Transverse colon (tissue), 4 donors: ENCODE data around the gene ZBTB46.

Source experiments
- EP300 ChIP-seq: sonication (generic); formaldehyde crosslinking; IDR thresholded peaks from one replicate; pipeline ENCODE4 v1.6.1; 2017; ENCODE audit warnings: antibody characterized with exemption, low read depth
- POLR2A ChIP-seq: fragments of 450-650 bp; IDR thresholded peaks from one replicate; pipeline ENCODE4 v1.6.1; 2016; ENCODE audit warnings: antibody characterized with exemption, mild to moderate bottlenecking, moderate library complexity
- POLR2AphosphoS5 ChIP-seq, 3 donors: sonication (generic); formaldehyde crosslinking; IDR thresholded peaks; one replicate each; pipeline ENCODE4 v1.6.1; 2016; ENCODE audit warnings: antibody characterized with exemption in 3 of 3
- TF ChIP-seq, protein P1 (sequence below), 5 experiments: fragments of 200-600 bp in 3 of 5; fragments of 450-650 bp in 2 of 5; sonication (generic) in 3 of 5; IDR thresholded peaks; 1 replicate in 2 of 5; 2 replicates in 3 of 5; pipeline ENCODE4 v1.5.1; 2016 to 2017; ENCODE audit warnings: antibody characterized with exemption in 5 of 5, inconsistent platforms in 3 of 5, mild to moderate bottlenecking in 2 of 5, moderate library complexity in 1 of 5

DNA sequence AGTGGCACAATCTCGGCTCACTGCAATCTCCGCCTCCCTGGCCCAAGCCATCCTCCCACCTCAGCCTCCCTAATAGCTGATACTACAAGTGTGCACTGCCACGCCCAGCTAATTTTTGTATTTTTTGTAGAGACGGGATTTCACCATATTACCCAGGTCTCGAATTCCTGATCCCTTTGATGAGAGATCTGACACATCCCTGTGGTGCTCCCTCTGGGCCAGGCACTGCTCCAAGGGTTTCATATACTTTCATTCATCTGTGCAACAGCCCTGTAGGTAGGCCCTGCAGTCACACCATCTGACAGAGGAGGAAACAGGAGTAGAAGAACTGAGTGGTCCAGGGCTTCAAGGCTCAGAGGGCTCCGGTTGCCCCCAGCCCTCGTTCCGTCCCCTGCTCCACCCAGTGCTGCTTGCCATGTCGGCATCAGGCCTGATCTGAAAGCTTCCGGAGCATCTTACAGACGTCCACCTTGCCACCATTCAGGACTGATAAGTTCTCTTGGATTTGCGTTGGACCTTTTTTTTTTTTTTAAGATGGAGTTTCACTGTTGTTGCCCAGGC is 119.9 kb downstream of the ZBTB46 start:
- TF ChIP-seq, protein P1, sequence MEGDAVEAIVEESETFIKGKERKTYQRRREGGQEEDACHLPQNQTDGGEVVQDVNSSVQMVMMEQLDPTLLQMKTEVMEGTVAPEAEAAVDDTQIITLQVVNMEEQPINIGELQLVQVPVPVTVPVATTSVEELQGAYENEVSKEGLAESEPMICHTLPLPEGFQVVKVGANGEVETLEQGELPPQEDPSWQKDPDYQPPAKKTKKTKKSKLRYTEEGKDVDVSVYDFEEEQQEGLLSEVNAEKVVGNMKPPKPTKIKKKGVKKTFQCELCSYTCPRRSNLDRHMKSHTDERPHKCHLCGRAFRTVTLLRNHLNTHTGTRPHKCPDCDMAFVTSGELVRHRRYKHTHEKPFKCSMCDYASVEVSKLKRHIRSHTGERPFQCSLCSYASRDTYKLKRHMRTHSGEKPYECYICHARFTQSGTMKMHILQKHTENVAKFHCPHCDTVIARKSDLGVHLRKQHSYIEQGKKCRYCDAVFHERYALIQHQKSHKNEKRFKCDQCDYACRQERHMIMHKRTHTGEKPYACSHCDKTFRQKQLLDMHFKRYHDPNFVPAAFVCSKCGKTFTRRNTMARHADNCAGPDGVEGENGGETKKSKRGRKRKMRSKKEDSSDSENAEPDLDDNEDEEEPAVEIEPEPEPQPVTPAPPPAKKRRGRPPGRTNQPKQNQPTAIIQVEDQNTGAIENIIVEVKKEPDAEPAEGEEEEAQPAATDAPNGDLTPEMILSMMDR (IDR thresholded peaks at IDR 0.05): no peak
- TF ChIP-seq POLR2A: no peak
- TF ChIP-seq POLR2AphosphoS5 (IDR thresholded peaks at IDR 0.05): no peak
- no peak for TF ChIP-seq EP300
